Erythroblast (primary cell): ENCODE results near the gene NBPF4.

Experiments used
- GATA1 ChIP-seq: IDR thresholded peaks from 2 replicates; pipeline ENCODE4 v1.6.1; 2011; ENCODE audit warnings: low read depth, mild to moderate bottlenecking, control low read depth, low read length, moderate library complexity
- POLR2A ChIP-seq: IDR thresholded peaks from 2 replicates; pipeline ENCODE4 v1.6.1; 2011; ENCODE audit warnings: mild to moderate bottlenecking, low read length

- TF ChIP-seq POLR2A, result no peak
- TF ChIP-seq GATA1, result no peak
These were observed 51.3 kb downstream of the NBPF4 start for GRCh38 chr1:108192581-108192980.
